Measurements from ENCODE around the gene PARP6. TPM values are rescaled to one million over a fixed set of nuclear protein-coding genes. Genes with fewer than 3 reads are reported as not detected.
A peak's percentile ranks its signal among the peaks of the same experiment; 100 is the strongest.

The PARP6 gene
- polyA plus RNA-seq, 1 donor (not counting 4 experiments of a cell fraction or from before 2014, with no cell fraction given) = 51.0 TPM

- FAIRE-seq = peak; percentile 94
Measured at GRCh38 chr15:72195101-72195511, 77.2 kb downstream of the PARP6 start.

GRCh38 chr15:72193836-72194396 is 78.4 kb downstream of the PARP6 start:
- Histone ChIP-seq H3K27me3 (ENCODE audit: control insufficient read depth, extremely low read depth, insufficient read depth, low read length) (no peaks in the 10 kb centered on the region), H2AFZ (ENCODE audit: control insufficient read depth, low read length) (no peak overlapping the region), H3K9ac (ENCODE audit: control insufficient read depth, extremely low read depth, insufficient read depth, low read length) (no peak overlapping the region), H4K20me1 (ENCODE audit: control insufficient read depth, extremely low read depth, insufficient read depth, low read length) (peaks cover 4% of the 10 kb centered on the region), H3K9me3 (ENCODE audit: control insufficient read depth, low read depth, low read length) (no peaks in the 10 kb centered on the region), H3K4me3 (ENCODE audit: control insufficient read depth in 2 of 3, extremely low read depth in 1 of 3, insufficient read depth in 2 of 3, low read depth in 1 of 3, low read length in 3 of 3) (no peak overlapping the region), H3K79me2 (ENCODE audit: control insufficient read depth, insufficient read depth, low read length) (no peaks in the 10 kb centered on the region), H3K4me2 (ENCODE audit: control insufficient read depth, extremely low read depth, insufficient read depth, low read depth, low read length) (no peak overlapping the region), H3K27ac (ENCODE audit: control insufficient read depth, insufficient read depth, low read length) (no peak overlapping the region), H3K4me1 (ENCODE audit: control insufficient read depth, extremely low read depth, insufficient read depth, low read length) (peaks cover 38% of the 10 kb centered on the region), H3K9me1 (ENCODE audit: control insufficient read depth, extremely low read depth, insufficient read depth, low read length) (no peaks in the 10 kb centered on the region), H3K36me3 (ENCODE audit: control insufficient read depth in 2 of 2, extremely low read depth in 1 of 2, insufficient read depth in 2 of 2, low read length in 2 of 2) (peaks cover under 1 to 6% of the 10 kb centered on the region in 2 experiments)
- FAIRE-seq = no peak
- no peak for TF ChIP-seq EZH2 (IDR thresholded peaks at IDR 0.05; ENCODE audit: low read length)
- no peak for TF ChIP-seq CTCF (optimal IDR thresholded peaks at IDR 0.05 in 1 of 3, IDR thresholded peaks at IDR 0.05 in 1 of 3, conservative IDR thresholded peaks at IDR 0.05 in 1 of 3; ENCODE audit: extremely low read depth in 1 of 3, insufficient read depth in 2 of 3, low read length in 3 of 3)
- dilution Hi-C loops (cut with MboI; ENCODE audit: extremely low pct_ligation_motif_present, low sequenced_read_pairs) = no loop called here
- DNase-seq (ENCODE audit: low read depth, low spot score) = no peak

More at GRCh38 chr15:72195101-72195511, 77.2 kb downstream of the PARP6 start:
- dilution Hi-C loops (cut with MboI; ENCODE audit: extremely low pct_ligation_motif_present, low sequenced_read_pairs) = no loop called here
- no peak overlapping the region for H2AFZ ChIP-seq (ENCODE audit: control insufficient read depth, low read length)
- peak overlapping the region in 1 of 3 experiments; percentile 24 for H3K4me3 ChIP-seq (ENCODE audit: control insufficient read depth in 2 of 3, extremely low read depth in 1 of 3, insufficient read depth in 2 of 3, low read depth in 1 of 3, low read length in 3 of 3)
- peak; percentile 95 for DNase-seq (ENCODE audit: low read depth, low spot score)
- H3K4me2 ChIP-seq (ENCODE audit: control insufficient read depth, extremely low read depth, insufficient read depth, low read depth, low read length) = peak overlapping the region; percentile 41
- peaks cover 13% of the 10 kb centered on the region for H4K20me1 ChIP-seq (ENCODE audit: control insufficient read depth, extremely low read depth, insufficient read depth, low read length)
- H3K9me1 ChIP-seq (ENCODE audit: control insufficient read depth, extremely low read depth, insufficient read depth, low read length) = no peaks in the 10 kb centered on the region
- H3K79me2 ChIP-seq (ENCODE audit: control insufficient read depth, insufficient read depth, low read length) = no peaks in the 10 kb centered on the region
- H3K27me3 ChIP-seq (ENCODE audit: control insufficient read depth, extremely low read depth, insufficient read depth, low read length) = no peaks in the 10 kb centered on the region
- H3K4me1 ChIP-seq (ENCODE audit: control insufficient read depth, extremely low read depth, insufficient read depth, low read length) = peaks cover 45% of the 10 kb centered on the region
- no peak for TF ChIP-seq CTCF (optimal IDR thresholded peaks at IDR 0.05 in 1 of 3, IDR thresholded peaks at IDR 0.05 in 1 of 3, conservative IDR thresholded peaks at IDR 0.05 in 1 of 3; ENCODE audit: extremely low read depth in 1 of 3, insufficient read depth in 2 of 3, low read length in 3 of 3)
- TF ChIP-seq EZH2 (IDR thresholded peaks at IDR 0.05; ENCODE audit: low read length) = no peak
- H3K27ac ChIP-seq (ENCODE audit: control insufficient read depth, insufficient read depth, low read length) = peak overlapping the region; percentile 52
- H3K9ac ChIP-seq (ENCODE audit: control insufficient read depth, extremely low read depth, insufficient read depth, low read length) = no peak overlapping the region
- peaks cover 11 to 18% of the 10 kb centered on the region in 2 experiments for H3K36me3 ChIP-seq (ENCODE audit: control insufficient read depth in 2 of 2, extremely low read depth in 1 of 2, insufficient read depth in 2 of 2, low read length in 2 of 2)
- no peaks in the 10 kb centered on the region for H3K9me3 ChIP-seq (ENCODE audit: control insufficient read depth, low read depth, low read length)

Data from keratinocyte (primary cell).